K562 (cell line): ENCODE measurements around the gene SLC5A5. TPM values are rescaled to one million over a fixed set of nuclear protein-coding genes. Genes with fewer than 3 reads are reported as not detected.

Source experiments
- CBX5 ChIP-seq: IDR thresholded peaks from 2 replicates; pipeline ENCODE4 v1.6.1; 2014; ENCODE audit warnings: low read depth, borderline replicate concordance
- ETV1 ChIP-seq: fragments of 450-650 bp; conservative IDR thresholded peaks from 2 replicates; pipeline ENCODE4 v1.6.1; 2016; ENCODE audit warnings: missing genetic modification characterization, control low read depth, low read depth, missing compliant biosample characterization
- HNRNPLL ChIP-seq: fragments of 200-400 bp; formaldehyde crosslinking; IDR thresholded peaks from 2 replicates; pipeline ENCODE4 v1.6.1; 2017; ENCODE audit warnings: low read length, low read depth, mild to moderate bottlenecking; ENCODE audit not compliant: poor library complexity, severe bottlenecking
- NEUROD1 ChIP-seq: fragments of 150-350 bp; IDR thresholded peaks from 2 replicates; pipeline ENCODE4 v1.6.1; 2014; ENCODE audit warnings: borderline replicate concordance, low read length, low read depth; ENCODE audit not compliant: partially characterized antibody
- PRPF4 ChIP-seq: fragments of 200-400 bp; formaldehyde crosslinking; IDR thresholded peaks from one replicate; pipeline ENCODE4 v1.6.1; 2017; ENCODE audit warnings: low read length, low read depth, mild to moderate bottlenecking; ENCODE audit not compliant: insufficient read depth, poor library complexity, severe bottlenecking
- PTTG1 ChIP-seq: fragments of 450-650 bp; IDR thresholded peaks from 2 replicates; pipeline ENCODE4 v1.6.1; 2016; ENCODE audit warnings: low read depth, mild to moderate bottlenecking, missing genetic modification characterization, missing compliant biosample characterization
- SMAD3 ChIP-seq: fragments of 450-650 bp; formaldehyde crosslinking; conservative IDR thresholded peaks from 2 replicates; pipeline ENCODE4 v1.4.0; 2020; ENCODE audit warnings: mild to moderate bottlenecking
- SNIP1 ChIP-seq: fragments of 450-650 bp; IDR thresholded peaks from 2 replicates; pipeline ENCODE4 v1.7.1; 2017; ENCODE audit warnings: low read depth, mild to moderate bottlenecking
- YBX1 ChIP-seq: fragments of 450-650 bp; IDR thresholded peaks from 2 replicates; pipeline ENCODE4 v1.7.1; 2016; ENCODE audit warnings: mild to moderate bottlenecking
- ZNF143 ChIP-seq: sonication (generic); formaldehyde crosslinking; IDR thresholded peaks from 2 replicates; pipeline ENCODE4 v1.9.0; 2022; ENCODE audit warnings: mild to moderate bottlenecking, missing genetic modification reagents
- polyA plus RNA-seq, 8 experiments: library from polyadenylated mRNA; depleted of rRNA in 4 of 8; stranded (reverse) in 5 of 8; unstranded in 3 of 8; fragments of >200 nt; fragmentation: Nextera tagmentation in 2 of 8; fragmentation: Illumina TruSeq in 1 of 8; extraction: Ambion mirVana in 2 of 8; extraction: Trizol in 1 of 8; gene quantifications; 2 replicates each; pipeline versions ENCODE4 v1.2.1 to v1.2.3, GENCODE V29; 2011 to 2014; ENCODE audit warnings: inconsistent platforms in 1 of 8, missing spikeins in 1 of 8
- total RNA-seq, 7 experiments: library from RNA; depleted of rRNA in 6 of 7; stranded (reverse); fragments of >200 nt in 6 of 7; fragmentation: Illumina TruSeq in 2 of 7; extraction: Trizol in 2 of 7; gene quantifications; 2 replicates each; pipeline versions ENCODE4 v1.2.1 to v1.2.3, GENCODE V29; 2011 to 2021; ENCODE audit warnings: low replicate concordance in 1 of 7
- TF ChIP-seq, protein P1 (sequence below), 2 experiments: fragments of 450-650 bp; IDR thresholded peaks; 2 replicates each; pipeline ENCODE4 v1.6.1; 2018; ENCODE audit warnings: mild to moderate bottlenecking in 2 of 2, low read depth in 1 of 2; ENCODE audit not compliant: partially characterized antibody in 2 of 2
- TF ChIP-seq, protein P2 (sequence below): fragments of 450-650 bp; formaldehyde crosslinking; IDR thresholded peaks from 2 replicates; pipeline ENCODE4 v1.4.0; 2022; ENCODE audit warnings: missing genetic modification characterization
- TF ChIP-seq, protein P3 (sequence below): fragments of 450-650 bp; formaldehyde crosslinking; IDR thresholded peaks from 2 replicates; pipeline ENCODE4 v1.4.0; 2022; ENCODE audit warnings: missing genetic modification characterization
- TF ChIP-seq, protein P4 (sequence below): fragments of 250-450 bp; sonication (Bioruptor Pico); IDR thresholded peaks from 2 replicates; pipeline ENCODE4 v1.9.0; 2021; ENCODE audit warnings: mild to moderate bottlenecking, inconsistent platforms
- TF ChIP-seq, protein P5 (sequence below), 2 experiments: fragments of 450-650 bp in 1 of 2; sonication (generic) in 1 of 2; formaldehyde crosslinking; conservative IDR thresholded peaks; 2 replicates each; pipeline versions ENCODE4 v1.4.0 to v1.8.1; 2020 to 2022; ENCODE audit warnings: mild to moderate bottlenecking in 1 of 2, missing genetic modification reagents in 1 of 2

The SLC5A5 gene
- total and polyA plus RNA-seq, 9 of the 15 experiments (the other 6 are each of a cell fraction or from before 2014, with no cell fraction given) = 0.10 to 0.73 (median 0.23) TPM

DNA sequence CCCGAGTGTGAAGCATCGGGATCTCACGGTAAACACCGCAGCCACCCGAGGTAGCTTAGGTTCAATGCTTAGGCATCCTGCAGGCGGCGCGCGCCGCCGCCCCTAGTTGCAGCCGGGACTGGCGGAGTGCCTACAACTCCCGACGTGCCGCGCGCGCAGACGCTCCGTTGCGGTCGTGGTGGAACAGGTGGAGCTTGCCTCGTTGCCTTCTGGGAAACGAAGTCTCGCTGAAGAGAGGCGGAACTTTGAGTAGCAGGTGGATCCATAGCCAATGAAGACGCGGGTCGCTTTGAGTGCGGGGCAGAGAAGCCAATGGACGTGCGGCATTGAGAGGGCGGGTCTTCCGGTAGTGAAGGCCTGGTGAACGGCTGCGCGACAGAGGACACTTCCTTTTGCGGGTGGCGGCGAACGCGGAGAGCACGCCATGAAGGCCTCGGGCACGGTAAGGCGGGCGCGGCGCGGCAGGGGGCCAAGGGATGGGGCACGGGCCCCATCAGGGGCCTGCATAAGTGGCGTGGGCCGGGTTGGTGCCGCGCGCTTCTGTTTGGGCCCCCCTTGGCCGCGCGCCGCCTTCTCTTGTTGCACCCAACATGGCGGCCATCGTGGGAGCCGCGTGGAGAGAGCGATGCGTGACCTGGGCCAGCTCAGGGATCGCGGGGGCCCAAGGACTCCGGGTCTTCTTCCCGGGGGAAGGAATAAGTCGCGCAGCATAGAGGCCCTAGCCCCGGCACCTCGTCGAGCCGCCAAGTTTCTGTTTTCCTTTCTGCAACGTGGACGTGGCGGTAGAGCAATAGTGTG is 12.0 kb upstream of the SLC5A5 start, which contains the start of gene RPL18A (continued):
- TF ChIP-seq, protein P1, sequence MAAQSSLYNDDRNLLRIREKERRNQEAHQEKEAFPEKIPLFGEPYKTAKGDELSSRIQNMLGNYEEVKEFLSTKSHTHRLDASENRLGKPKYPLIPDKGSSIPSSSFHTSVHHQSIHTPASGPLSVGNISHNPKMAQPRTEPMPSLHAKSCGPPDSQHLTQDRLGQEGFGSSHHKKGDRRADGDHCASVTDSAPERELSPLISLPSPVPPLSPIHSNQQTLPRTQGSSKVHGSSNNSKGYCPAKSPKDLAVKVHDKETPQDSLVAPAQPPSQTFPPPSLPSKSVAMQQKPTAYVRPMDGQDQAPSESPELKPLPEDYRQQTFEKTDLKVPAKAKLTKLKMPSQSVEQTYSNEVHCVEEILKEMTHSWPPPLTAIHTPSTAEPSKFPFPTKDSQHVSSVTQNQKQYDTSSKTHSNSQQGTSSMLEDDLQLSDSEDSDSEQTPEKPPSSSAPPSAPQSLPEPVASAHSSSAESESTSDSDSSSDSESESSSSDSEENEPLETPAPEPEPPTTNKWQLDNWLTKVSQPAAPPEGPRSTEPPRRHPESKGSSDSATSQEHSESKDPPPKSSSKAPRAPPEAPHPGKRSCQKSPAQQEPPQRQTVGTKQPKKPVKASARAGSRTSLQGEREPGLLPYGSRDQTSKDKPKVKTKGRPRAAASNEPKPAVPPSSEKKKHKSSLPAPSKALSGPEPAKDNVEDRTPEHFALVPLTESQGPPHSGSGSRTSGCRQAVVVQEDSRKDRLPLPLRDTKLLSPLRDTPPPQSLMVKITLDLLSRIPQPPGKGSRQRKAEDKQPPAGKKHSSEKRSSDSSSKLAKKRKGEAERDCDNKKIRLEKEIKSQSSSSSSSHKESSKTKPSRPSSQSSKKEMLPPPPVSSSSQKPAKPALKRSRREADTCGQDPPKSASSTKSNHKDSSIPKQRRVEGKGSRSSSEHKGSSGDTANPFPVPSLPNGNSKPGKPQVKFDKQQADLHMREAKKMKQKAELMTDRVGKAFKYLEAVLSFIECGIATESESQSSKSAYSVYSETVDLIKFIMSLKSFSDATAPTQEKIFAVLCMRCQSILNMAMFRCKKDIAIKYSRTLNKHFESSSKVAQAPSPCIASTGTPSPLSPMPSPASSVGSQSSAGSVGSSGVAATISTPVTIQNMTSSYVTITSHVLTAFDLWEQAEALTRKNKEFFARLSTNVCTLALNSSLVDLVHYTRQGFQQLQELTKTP (IDR thresholded peaks at IDR 0.05; ENCODE audit: low read depth in 1 of 2, partially characterized antibody in 2 of 2) = peak in 1 of 2 experiments; percentile 98
- TF ChIP-seq, protein P2, sequence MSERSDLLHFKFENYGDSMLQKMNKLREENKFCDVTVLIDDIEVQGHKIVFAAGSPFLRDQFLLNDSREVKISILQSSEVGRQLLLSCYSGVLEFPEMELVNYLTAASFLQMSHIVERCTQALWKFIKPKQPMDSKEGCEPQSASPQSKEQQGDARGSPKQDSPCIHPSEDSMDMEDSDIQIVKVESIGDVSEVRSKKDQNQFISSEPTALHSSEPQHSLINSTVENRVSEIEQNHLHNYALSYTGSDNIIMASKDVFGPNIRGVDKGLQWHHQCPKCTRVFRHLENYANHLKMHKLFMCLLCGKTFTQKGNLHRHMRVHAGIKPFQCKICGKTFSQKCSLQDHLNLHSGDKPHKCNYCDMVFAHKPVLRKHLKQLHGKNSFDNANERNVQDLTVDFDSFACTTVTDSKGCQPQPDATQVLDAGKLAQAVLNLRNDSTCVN (CRISPR knock-in tag) = no peak
- TF ChIP-seq, protein P3, sequence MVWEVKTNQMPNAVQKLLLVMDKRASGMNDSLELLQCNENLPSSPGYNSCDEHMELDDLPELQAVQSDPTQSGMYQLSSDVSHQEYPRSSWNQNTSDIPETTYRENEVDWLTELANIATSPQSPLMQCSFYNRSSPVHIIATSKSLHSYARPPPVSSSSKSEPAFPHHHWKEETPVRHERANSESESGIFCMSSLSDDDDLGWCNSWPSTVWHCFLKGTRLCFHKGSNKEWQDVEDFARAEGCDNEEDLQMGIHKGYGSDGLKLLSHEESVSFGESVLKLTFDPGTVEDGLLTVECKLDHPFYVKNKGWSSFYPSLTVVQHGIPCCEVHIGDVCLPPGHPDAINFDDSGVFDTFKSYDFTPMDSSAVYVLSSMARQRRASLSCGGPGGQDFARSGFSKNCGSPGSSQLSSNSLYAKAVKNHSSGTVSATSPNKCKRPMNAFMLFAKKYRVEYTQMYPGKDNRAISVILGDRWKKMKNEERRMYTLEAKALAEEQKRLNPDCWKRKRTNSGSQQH (CRISPR knock-in tag) = peak; percentile 76; the same call in 1 of the 2 replicates
- TF ChIP-seq PRPF4 (peak; percentile 89), SNIP1 (no peak), YBX1 (no peak), NEUROD1 (peak; percentile 91), SMAD3 (peak; percentile 69; the same call in 1 of the 2 replicates), CBX5 (no peak), HNRNPLL (peak; percentile 75), ZNF143 (CRISPR knock-in tag) (peak; percentile 98), ETV1 (tag) (no peak), PTTG1 (tag) (no peak)
- TF ChIP-seq, protein P4, sequence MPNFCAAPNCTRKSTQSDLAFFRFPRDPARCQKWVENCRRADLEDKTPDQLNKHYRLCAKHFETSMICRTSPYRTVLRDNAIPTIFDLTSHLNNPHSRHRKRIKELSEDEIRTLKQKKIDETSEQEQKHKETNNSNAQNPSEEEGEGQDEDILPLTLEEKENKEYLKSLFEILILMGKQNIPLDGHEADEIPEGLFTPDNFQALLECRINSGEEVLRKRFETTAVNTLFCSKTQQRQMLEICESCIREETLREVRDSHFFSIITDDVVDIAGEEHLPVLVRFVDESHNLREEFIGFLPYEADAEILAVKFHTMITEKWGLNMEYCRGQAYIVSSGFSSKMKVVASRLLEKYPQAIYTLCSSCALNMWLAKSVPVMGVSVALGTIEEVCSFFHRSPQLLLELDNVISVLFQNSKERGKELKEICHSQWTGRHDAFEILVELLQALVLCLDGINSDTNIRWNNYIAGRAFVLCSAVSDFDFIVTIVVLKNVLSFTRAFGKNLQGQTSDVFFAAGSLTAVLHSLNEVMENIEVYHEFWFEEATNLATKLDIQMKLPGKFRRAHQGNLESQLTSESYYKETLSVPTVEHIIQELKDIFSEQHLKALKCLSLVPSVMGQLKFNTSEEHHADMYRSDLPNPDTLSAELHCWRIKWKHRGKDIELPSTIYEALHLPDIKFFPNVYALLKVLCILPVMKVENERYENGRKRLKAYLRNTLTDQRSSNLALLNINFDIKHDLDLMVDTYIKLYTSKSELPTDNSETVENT (CRISPR knock-in tag) = peak; percentile 86
- TF ChIP-seq, protein P5, sequence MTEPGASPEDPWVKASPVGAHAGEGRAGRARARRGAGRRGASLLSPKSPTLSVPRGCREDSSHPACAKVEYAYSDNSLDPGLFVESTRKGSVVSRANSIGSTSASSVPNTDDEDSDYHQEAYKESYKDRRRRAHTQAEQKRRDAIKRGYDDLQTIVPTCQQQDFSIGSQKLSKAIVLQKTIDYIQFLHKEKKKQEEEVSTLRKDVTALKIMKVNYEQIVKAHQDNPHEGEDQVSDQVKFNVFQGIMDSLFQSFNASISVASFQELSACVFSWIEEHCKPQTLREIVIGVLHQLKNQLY (CRISPR knock-in tag; conservative IDR thresholded peaks at IDR 0.05) = no peak
